Measurements from ENCODE around the gene CARD6.

Gene CARD6

GRCh38 chr5:40834391-40834848 is 6.7 kb upstream of the CARD6 start:
- no peak for TF ChIP-seq CTCF (IDR thresholded peaks at IDR 0.05)

- TF ChIP-seq CTCF (IDR thresholded peaks at IDR 0.05) = no peak
These were observed 6.0 kb upstream of the CARD6 start, which contains the start of gene RPL37 for GRCh38 chr5:40834849-40835787. RPL37 (minus strand) TSS chr5:40835222; CDS start chr5:40835185, 37 bp downstream.

- no peak for TF ChIP-seq CTCF (IDR thresholded peaks at IDR 0.05)
These were observed 3.1 kb upstream of the CARD6 start for GRCh38 chr5:40838086-40838485.

- TF ChIP-seq CTCF (IDR thresholded peaks at IDR 0.05) = no peak
These were observed 1.2 kb downstream of the CARD6 start for GRCh38 chr5:40842351-40842750.

GRCh38 chr5:40844565-40844964 is 3.4 kb downstream of the CARD6 start:
- no peak for TF ChIP-seq CTCF (IDR thresholded peaks at IDR 0.05)

- TF ChIP-seq CTCF (IDR thresholded peaks at IDR 0.05) = no peak
These were observed 5.2 kb downstream of the CARD6 start for GRCh38 chr5:40846371-40846770.

GRCh38 chr5:40847525-40847924 is 6.4 kb downstream of the CARD6 start:
- TF ChIP-seq CTCF (IDR thresholded peaks at IDR 0.05) = no peak
